Osteocyte (in vitro differentiated cells): ENCODE results near the gene RAB17. TPM values are rescaled to one million over a fixed set of nuclear protein-coding genes. Genes with fewer than 3 reads are reported as not detected.

Experiments
- DNase-seq: peaks from one replicate; pipeline ENCODE4 v3.0.0; 2021; ENCODE audit warnings: mixed read lengths; ENCODE audit not compliant: unreplicated experiment; ENCODE audit errors: extremely low spot score
- H3K27ac Mint-ChIP-seq: one replicate; pipeline ENCODE4 v1.8.0; 2021; ENCODE audit warnings: mild to moderate bottlenecking, mixed read lengths; ENCODE audit not compliant: unreplicated experiment
- H3K27me3 Mint-ChIP-seq: one replicate; pipeline ENCODE4 v1.8.0; 2021; ENCODE audit warnings: mixed read lengths; ENCODE audit not compliant: unreplicated experiment
- H3K36me3 Mint-ChIP-seq: one replicate; pipeline ENCODE4 v1.8.0; 2021; ENCODE audit warnings: mixed read lengths; ENCODE audit not compliant: unreplicated experiment
- H3K4me1 Mint-ChIP-seq: one replicate; pipeline ENCODE4 v1.8.0; 2021; ENCODE audit warnings: mixed read lengths; ENCODE audit not compliant: unreplicated experiment
- H3K4me3 Mint-ChIP-seq: one replicate; pipeline ENCODE4 v1.8.0; 2021; ENCODE audit warnings: mild to moderate bottlenecking, moderate library complexity, mixed read lengths; ENCODE audit not compliant: unreplicated experiment
- H3K9me3 Mint-ChIP-seq: one replicate; pipeline ENCODE4 v1.8.0; 2021; ENCODE audit warnings: mixed read lengths; ENCODE audit not compliant: unreplicated experiment
- CTCF ChIP-seq: fragments of 200-600 bp; sonication (generic); IDR thresholded peaks from 2 replicates; pipeline ENCODE4 v1.5.0; 2021; ENCODE audit warnings: antibody characterized with exemption, mild to moderate bottlenecking, moderate library complexity
- total RNA-seq: library from RNA; stranded (reverse); gene quantifications from 2 replicates; pipeline ENCODE4 v1.2.1, GENCODE V29; 2021

The RAB17 gene
- total RNA-seq, 1 donor from 2014 or later, result 5.2 TPM

DNA sequence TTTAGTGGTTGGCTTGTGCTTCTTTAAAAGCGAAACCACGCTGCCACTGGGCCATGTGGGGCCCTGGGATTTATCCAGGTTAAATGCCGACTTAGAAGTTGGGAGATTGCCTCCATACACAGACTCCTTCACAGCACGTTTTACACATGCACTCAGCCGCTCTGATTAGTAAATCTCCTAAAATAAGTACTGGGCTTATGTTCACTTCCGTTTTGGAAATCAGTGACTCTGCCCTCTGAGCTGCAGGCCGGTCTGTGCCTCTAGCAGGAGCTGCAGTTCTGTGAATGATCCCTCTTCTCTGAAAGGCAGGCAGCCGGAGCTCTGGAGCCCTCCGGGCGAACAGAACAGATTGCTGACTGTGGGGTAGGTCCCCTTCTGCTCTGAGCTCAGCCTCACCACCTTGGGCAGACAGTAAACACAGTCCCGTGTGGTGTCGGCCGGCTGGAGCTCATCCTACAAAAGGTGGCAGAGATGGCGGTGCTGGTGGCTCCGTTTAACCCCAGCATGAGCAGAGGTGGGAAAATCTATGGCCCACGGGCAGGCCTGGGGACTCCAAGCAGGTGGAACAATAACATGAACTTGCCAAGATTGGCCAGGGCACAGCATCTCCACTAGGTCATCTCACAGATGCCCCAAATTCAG, 9.8 kb upstream of the RAB17 start:
- H3K4me1 Mint-ChIP-seq, result peaks cover 41% of the 10 kb centered on the region
- DNase-seq, result no peak
- no peaks in the 10 kb centered on the region for H3K36me3 Mint-ChIP-seq

GRCh38 chr2:237599465-237600110, 9.1 kb upstream of the RAB17 start:
- Mint-ChIP-seq H3K9me3 (no peaks in the 10 kb centered on the region), H3K27me3 (no peaks in the 10 kb centered on the region), H3K27ac (peak overlapping the region; percentile 69), H3K4me3 (no peak overlapping the region), H3K4me1 (peaks cover 49% of the 10 kb centered on the region), H3K36me3 (no peaks in the 10 kb centered on the region)
- no peak for TF ChIP-seq CTCF
- DNase-seq, result no peak

More for the DNA sequence above, 9.8 kb upstream of the RAB17 start:
- H3K27ac Mint-ChIP-seq, result peak overlapping the region; percentile 69
- no peaks in the 10 kb centered on the region for H3K9me3 Mint-ChIP-seq
- H3K27me3 Mint-ChIP-seq, result no peaks in the 10 kb centered on the region
- peak; percentile 46 for TF ChIP-seq CTCF
- no peak overlapping the region for H3K4me3 Mint-ChIP-seq

- H3K27ac Mint-ChIP-seq, result no peak overlapping the region
- no peak for DNase-seq
- H3K4me3 Mint-ChIP-seq, result no peak overlapping the region
- no peaks in the 10 kb centered on the region for H3K36me3 Mint-ChIP-seq
- TF ChIP-seq CTCF, result no peak
- peaks cover 53% of the 10 kb centered on the region for H3K4me1 Mint-ChIP-seq
- H3K9me3 Mint-ChIP-seq, result no peaks in the 10 kb centered on the region
- H3K27me3 Mint-ChIP-seq, result no peaks in the 10 kb centered on the region
These were observed 8.1 kb upstream of the RAB17 start for GRCh38 chr2:237598468-237599208.

DNA sequence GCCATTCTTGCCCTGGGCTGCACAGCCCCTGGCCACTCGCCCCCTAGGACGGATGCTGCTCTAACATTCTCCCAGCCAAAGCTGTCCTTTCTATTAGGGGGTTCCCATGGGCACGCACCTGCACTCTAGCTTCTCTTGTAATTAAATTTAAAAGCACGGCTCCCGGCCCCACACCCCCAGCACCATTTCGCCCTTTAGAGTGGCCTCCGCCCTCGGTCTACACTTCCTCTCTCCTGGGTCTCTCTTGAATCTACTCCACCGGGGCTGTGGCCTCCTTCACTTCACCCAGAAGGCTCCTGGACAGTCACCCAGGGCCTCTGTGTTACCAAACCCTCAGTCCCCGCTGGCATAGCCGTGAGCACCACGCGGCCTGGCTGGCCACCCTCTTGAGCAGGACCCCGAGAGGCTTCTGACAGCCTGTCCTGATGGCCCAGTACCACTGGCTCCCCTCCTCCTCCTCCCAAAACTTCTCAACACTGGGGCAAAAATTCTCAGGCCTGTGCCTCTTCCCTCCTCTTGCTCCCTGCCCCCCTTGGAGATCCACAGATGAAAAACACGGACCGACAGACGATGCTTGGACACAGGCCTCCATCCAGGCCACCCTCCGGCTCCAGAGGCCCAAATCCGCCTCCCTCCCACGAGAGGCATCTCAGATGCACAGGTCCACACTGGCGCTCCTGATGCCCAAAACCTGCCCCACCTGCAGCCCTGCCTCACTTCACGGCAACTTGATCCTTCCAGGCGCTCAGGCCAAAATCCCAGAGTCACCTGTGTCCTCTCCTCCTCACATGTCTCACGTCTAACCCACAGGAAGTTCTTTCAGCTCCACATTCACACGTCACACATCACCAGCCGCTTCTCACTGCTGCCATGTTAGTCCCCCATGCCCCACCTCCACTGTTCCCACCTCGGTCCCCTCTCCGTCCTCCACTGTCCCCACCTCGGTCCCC, 6.9 kb upstream of the RAB17 start:
- H3K4me1 Mint-ChIP-seq, result peaks cover 53% of the 10 kb centered on the region
- DNase-seq, result no peak
- H3K4me3 Mint-ChIP-seq, result no peak overlapping the region
- no peaks in the 10 kb centered on the region for H3K27me3 Mint-ChIP-seq
- TF ChIP-seq CTCF, result no peak
- H3K27ac Mint-ChIP-seq, result no peak overlapping the region
- H3K36me3 Mint-ChIP-seq, result no peaks in the 10 kb centered on the region
- no peaks in the 10 kb centered on the region for H3K9me3 Mint-ChIP-seq
